Stomach (tissue), 4 donors: ENCODE measurements around the gene ATXN2L.

Experiments used
- CTCF ChIP-seq, 7 experiments: fragments of 450-650 bp in 4 of 7; fragments of 200-600 bp in 3 of 7; sonication (generic) in 3 of 7; IDR thresholded peaks; one replicate each; pipeline ENCODE4 v1.5.1; 2016 to 2019; ENCODE audit warnings: antibody characterized with exemption in 7 of 7, control low read depth in 2 of 7, mild to moderate bottlenecking in 1 of 7
- EP300 ChIP-seq: sonication (generic); formaldehyde crosslinking; IDR thresholded peaks from one replicate; pipeline ENCODE4 v1.6.1; 2017; ENCODE audit warnings: antibody characterized with exemption

GRCh38 chr16:28837672-28838557 lies 15.1 kb downstream of the ATXN2L start:
- TF ChIP-seq CTCF (IDR thresholded peaks at IDR 0.05) (no peak), EP300 (no peak)
